GM06990 (cell line): ENCODE measurements around the gene GRID2IP.

ENCODE experiments used
- DNase-seq: peaks from one replicate; pipeline ENCODE4 v3.0.0-alpha.2; 2011; ENCODE audit not compliant: insufficient read length; ENCODE audit errors: extremely low read depth
- H3K27me3 ChIP-seq: replicated peaks from 2 replicates; pipeline ENCODE4 v1.6.0; 2011; ENCODE audit warnings: low read length; ENCODE audit not compliant: control insufficient read depth, insufficient read depth
- H3K36me3 ChIP-seq: 2 replicates; pipeline ENCODE4 v1.5.1; 2011; ENCODE audit warnings: low read length; ENCODE audit not compliant: control insufficient read depth, insufficient read depth
- H3K4me3 ChIP-seq: replicated peaks from 2 replicates; pipeline ENCODE4 v1.5.1; 2011; ENCODE audit warnings: low read depth, mild to moderate bottlenecking, control low read depth, low read length
- TF ChIP-seq, protein P1 (sequence below): IDR thresholded peaks from 2 replicates; pipeline ENCODE4 v1.5.1; 2011; ENCODE audit warnings: low read length, control low read depth, mild to moderate bottlenecking, inconsistent platforms; ENCODE audit not compliant: insufficient read depth, poor library complexity, severe bottlenecking

GRID2IP gene

DNA sequence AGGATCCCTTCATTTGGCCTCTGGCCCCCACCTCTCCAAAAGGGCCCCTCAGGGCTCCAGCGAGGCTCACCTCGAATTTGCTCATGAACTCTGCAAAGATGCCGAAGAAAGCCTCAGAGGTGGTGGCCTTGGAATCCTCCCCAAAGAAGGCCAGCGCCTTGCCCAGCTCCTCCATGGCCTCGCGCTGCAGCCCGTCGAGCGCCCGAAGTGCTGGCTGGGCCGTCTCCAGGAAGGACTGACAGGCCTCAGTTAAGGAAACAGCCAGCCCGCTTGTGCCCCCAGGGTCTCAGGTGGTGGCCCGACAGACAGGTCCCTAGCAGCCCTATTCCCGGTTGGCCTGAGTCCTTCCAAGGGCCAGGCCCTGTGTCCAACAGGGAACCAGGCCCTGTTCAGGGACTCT, 53.3 kb downstream of the GRID2IP start:
- Histone ChIP-seq H3K36me3 (no peaks in the 10 kb centered on the region), H3K27me3 (no peaks in the 10 kb centered on the region), H3K4me3 (no peak overlapping the region)
- TF ChIP-seq, protein P1, sequence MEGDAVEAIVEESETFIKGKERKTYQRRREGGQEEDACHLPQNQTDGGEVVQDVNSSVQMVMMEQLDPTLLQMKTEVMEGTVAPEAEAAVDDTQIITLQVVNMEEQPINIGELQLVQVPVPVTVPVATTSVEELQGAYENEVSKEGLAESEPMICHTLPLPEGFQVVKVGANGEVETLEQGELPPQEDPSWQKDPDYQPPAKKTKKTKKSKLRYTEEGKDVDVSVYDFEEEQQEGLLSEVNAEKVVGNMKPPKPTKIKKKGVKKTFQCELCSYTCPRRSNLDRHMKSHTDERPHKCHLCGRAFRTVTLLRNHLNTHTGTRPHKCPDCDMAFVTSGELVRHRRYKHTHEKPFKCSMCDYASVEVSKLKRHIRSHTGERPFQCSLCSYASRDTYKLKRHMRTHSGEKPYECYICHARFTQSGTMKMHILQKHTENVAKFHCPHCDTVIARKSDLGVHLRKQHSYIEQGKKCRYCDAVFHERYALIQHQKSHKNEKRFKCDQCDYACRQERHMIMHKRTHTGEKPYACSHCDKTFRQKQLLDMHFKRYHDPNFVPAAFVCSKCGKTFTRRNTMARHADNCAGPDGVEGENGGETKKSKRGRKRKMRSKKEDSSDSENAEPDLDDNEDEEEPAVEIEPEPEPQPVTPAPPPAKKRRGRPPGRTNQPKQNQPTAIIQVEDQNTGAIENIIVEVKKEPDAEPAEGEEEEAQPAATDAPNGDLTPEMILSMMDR, result no peak
- no peak for DNase-seq

GRCh38 chr7:6497637-6497905, 53.7 kb downstream of the GRID2IP start:
- DNase-seq, result no peak
- Histone ChIP-seq H3K4me3 (no peak overlapping the region), H3K27me3 (no peaks in the 10 kb centered on the region), H3K36me3 (no peaks in the 10 kb centered on the region)
- TF ChIP-seq, protein P1, result no peak

- H3K36me3 ChIP-seq, result no peaks in the 10 kb centered on the region
- TF ChIP-seq, protein P1, result no peak
- no peaks in the 10 kb centered on the region for H3K27me3 ChIP-seq
- no peak for DNase-seq
- H3K4me3 ChIP-seq, result no peak overlapping the region
Observed at GRCh38 chr7:6496842-6497636, 54.2 kb downstream of the GRID2IP start.

DNA sequence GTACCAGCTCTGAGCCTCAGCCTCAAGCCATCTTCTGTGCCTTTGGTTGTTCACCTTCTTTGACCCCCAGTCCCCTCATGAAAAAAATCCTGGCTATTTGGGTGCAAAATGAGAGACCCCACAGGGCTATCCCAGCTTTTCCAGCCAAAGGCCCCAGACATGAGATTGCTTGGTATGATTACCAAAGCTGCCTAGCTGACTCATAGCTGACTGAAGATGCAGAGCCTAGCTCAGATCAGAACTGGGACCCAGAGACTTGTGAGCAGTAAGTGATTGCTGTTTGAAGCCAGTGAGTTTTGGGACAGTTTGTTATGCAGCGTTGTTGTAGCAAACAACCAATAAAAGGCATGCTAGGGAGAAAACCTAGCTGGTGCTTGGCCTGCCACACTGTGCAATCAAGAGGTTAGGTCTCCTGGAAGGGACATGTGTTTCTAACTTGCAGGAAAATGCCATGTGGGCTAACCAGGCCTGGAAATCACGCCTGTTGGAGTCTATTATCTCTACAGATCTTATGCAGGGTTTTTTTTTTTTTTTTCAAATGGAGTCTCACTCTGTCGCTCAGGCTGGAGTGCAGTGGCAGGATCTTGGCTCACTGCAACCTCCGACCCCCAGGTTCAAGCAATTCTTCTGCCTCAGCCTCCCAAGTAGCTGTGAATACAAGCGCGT, 55.5 kb downstream of the GRID2IP start:
- Histone ChIP-seq H3K27me3 (no peaks in the 10 kb centered on the region), H3K36me3 (no peaks in the 10 kb centered on the region), H3K4me3 (no peak overlapping the region)
- TF ChIP-seq, protein P1, result no peak
- no peak for DNase-seq

DNA sequence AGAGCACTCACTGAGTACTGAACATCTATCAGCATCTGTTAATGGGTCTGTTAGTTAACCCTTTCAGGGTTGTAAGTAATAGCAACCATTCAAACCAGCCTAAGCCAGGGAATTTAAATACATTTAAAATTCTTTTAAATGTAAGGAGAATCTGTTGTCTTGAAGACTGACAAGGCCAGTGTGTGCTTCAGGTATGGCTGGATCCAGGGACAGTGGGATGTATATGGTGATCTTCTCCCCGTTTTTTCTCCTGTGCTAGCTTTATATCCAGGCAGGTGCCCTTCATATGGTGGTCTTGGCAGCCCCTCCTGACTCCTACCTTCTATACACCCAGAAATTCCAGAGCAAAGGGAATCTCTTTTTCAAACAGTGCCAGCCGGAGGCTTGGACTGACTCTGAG, 56.9 kb downstream of the GRID2IP start:
- TF ChIP-seq, protein P1, result no peak
- Histone ChIP-seq H3K27me3 (no peaks in the 10 kb centered on the region), H3K4me3 (no peak overlapping the region), H3K36me3 (no peaks in the 10 kb centered on the region)
- no peak for DNase-seq

DNA sequence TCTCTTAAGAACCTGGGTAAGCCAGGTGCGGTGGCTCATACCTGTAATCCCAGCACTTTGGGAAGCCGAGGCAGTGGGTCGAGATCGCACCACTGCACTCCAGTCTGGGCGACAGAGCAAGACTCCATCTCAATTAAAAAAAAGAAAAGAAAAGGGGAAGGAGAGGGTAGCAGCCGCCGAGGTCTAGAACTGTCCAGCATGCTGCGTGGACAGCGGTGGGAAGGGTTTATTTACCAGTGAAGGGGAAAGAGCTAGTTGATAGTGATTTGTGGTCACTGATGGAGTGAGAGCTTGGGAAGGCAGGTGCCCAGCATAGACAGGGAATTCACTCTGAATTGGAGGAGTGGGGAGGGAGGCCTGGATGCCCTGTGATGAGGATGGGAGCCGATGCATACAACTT, 60.1 kb downstream of the GRID2IP start:
- Histone ChIP-seq H3K4me3 (no peak overlapping the region), H3K27me3 (no peaks in the 10 kb centered on the region), H3K36me3 (no peaks in the 10 kb centered on the region)
- TF ChIP-seq, protein P1, result no peak
- no peak for DNase-seq
